Liver (tissue), 3 donors: ENCODE results near the gene SMARCE1.

ENCODE experiments used
- CTCF ChIP-seq: fragments of 150-350 bp; IDR thresholded peaks from 2 replicates; pipeline ENCODE4 v1.5.1; 2017; ENCODE audit warnings: improper control_type of control experiment, low read depth, low read length; ENCODE audit not compliant: missing input control
- EGR1 ChIP-seq, 2 donors: IDR thresholded peaks; 2 replicates each; pipeline ENCODE4 v1.6.1; 2016 to 2018; ENCODE audit warnings: antibody characterized with exemption in 2 of 2, low read depth in 2 of 2
- FOXA1 ChIP-seq: IDR thresholded peaks from 2 replicates; pipeline ENCODE4 v1.6.1; 2016; ENCODE audit warnings: antibody characterized with exemption
- HNF4G ChIP-seq: IDR thresholded peaks from 2 replicates; pipeline ENCODE4 v1.6.1; 2016; ENCODE audit warnings: antibody characterized with exemption
- JUND ChIP-seq, 2 donors: IDR thresholded peaks; 2 replicates each; pipeline ENCODE4 v1.6.1; 2016; ENCODE audit warnings: antibody characterized with exemption in 2 of 2
- NR2F2 ChIP-seq: IDR thresholded peaks from 2 replicates; pipeline ENCODE4 v1.6.1; 2016; ENCODE audit warnings: antibody characterized with exemption
- RAD21 ChIP-seq, 2 donors: IDR thresholded peaks; 2 replicates each; pipeline ENCODE4 v1.6.1; 2016; ENCODE audit warnings: antibody characterized with exemption in 2 of 2, mild to moderate bottlenecking in 2 of 2
- REST ChIP-seq: IDR thresholded peaks from 2 replicates; pipeline ENCODE4 v1.6.1; 2016; ENCODE audit warnings: antibody characterized with exemption, mild to moderate bottlenecking
- SP1 ChIP-seq: IDR thresholded peaks from 2 replicates; pipeline ENCODE4 v1.6.1; 2018; ENCODE audit warnings: antibody characterized with exemption, mild to moderate bottlenecking
- TAF1 ChIP-seq: conservative IDR thresholded peaks from 2 replicates; pipeline ENCODE4 v1.6.1; 2016; ENCODE audit warnings: antibody characterized with exemption, mild to moderate bottlenecking
- YY1 ChIP-seq: IDR thresholded peaks from 2 replicates; pipeline ENCODE4 v1.6.1; 2016; ENCODE audit warnings: antibody characterized with exemption, mild to moderate bottlenecking
- ZBTB33 ChIP-seq: IDR thresholded peaks from 2 replicates; pipeline ENCODE4 v1.6.1; 2016; ENCODE audit warnings: antibody characterized with exemption
- donor health status: healthy.
- donor health status: healthy.

GRCh38 chr17:40579471-40579870, 68.1 kb downstream of the SMARCE1 start:
- no peak for TF ChIP-seq CTCF
- TF ChIP-seq SP1 = no peak
- TF ChIP-seq RAD21 (IDR thresholded peaks at IDR 0.05) = no peak
- TF ChIP-seq ZBTB33 = no peak
- no peak for TF ChIP-seq HNF4G
- no peak for TF ChIP-seq NR2F2
- no peak for TF ChIP-seq TAF1
- TF ChIP-seq REST = no peak
- TF ChIP-seq YY1 = no peak
- TF ChIP-seq EGR1 (IDR thresholded peaks at IDR 0.05; ENCODE audit: low read depth in 2 of 2) = no peak
- no peak for TF ChIP-seq JUND (IDR thresholded peaks at IDR 0.05)
- TF ChIP-seq FOXA1 = no peak
